ENCODE data around the gene CAPZA1. TPM values are rescaled to one million over a fixed set of nuclear protein-coding genes. Genes with fewer than 3 reads are reported as not detected.

The CAPZA1 gene
- total and polyA plus RNA-seq, 2 donors (not counting 3 experiments of a cell fraction or from before 2014, with no cell fraction given) = 77.1 to 183 TPM

DNA sequence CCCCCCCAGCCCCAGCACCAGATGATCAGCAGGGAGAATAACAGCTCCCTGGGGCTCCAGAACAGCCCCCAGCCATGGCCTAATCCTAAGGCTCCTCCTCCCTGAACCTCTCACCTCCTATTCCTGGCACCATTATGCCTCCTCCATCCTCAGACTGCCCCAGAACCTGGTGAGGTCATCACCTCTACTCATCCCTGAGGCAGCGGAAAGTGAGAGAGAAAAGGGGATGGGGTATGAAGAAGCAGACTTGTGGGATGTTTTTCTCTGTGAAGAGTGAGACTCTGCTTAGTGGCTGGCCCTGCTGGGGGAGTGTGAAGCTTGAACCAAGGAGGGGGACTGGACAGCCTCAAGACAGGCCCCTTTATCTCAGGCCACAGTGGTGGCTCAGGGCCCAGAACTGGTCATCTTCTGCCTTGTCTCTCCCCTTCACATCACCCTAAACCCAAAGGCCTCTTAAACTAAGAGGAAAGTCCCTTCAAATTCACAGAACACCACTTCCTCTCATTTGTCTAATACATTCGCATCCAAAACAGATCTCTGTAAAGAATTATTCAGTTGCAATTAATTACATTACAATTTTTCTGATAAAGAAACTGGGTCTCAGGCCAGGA is 97.7 kb downstream of the CAPZA1 start:
- intact Hi-C loops (cut with micrococcal nuclease) = loop anchor here (2.0 to 10.0 kb wide), 6 partner anchors 27 to 1260 kb away; partner anchors contain the start of genes AP4B1, DCLRE1B, OLFML3 and RSBN1
- no peak overlapping the region for H3K4me2 ChIP-seq (ENCODE audit: insufficient read depth, low read length)
- H4K20me1 ChIP-seq (replicated peaks; ENCODE audit: control insufficient read depth, extremely low read depth, insufficient read depth, low read length) = no peaks in the 10 kb centered on the region
- no peak for DNase-seq (ENCODE audit: low read depth, low spot score)
- CTCF ChIA-PET = interaction anchor here (0.9 to 10.5 kb wide), 9 partner anchors 18 to 356 kb away, joined by 3 to 441 read pairs (median 4); partner anchors contain the start of gene LRIG2
- H3K9me1 ChIP-seq (replicated peaks; ENCODE audit: control insufficient read depth, extremely low read depth, insufficient read depth, low read length) = no peaks in the 10 kb centered on the region
- BruUV-seq (replicated peaks) = no TSS peak
- H2AFZ ChIP-seq (ENCODE audit: low read depth, low read length) = no peak overlapping the region
- dilution Hi-C loops (cut with MboI; ENCODE audit: extremely low pct_ligation_motif_present, low sequenced_read_pairs) = loop anchor here (5.0 kb wide), 1 partner anchor 80 kb away; no protein-coding TSS in a partner anchor
- no peak overlapping the region for H3K27ac ChIP-seq (ENCODE audit: insufficient read depth, low read depth, low read length)
- H3K9me3 ChIP-seq (replicated peaks; ENCODE audit: control insufficient read depth, insufficient read depth, low read length) = no peaks in the 10 kb centered on the region
- no peaks in the 10 kb centered on the region for H3K27me3 ChIP-seq (ENCODE audit: control insufficient read depth in 2 of 2, insufficient read depth in 2 of 2, low read length in 2 of 2)
- POLR2A ChIA-PET = no interaction called here
- H3K9ac ChIP-seq (replicated peaks; ENCODE audit: extremely low read depth, insufficient read depth, low read length) = no peak overlapping the region
- TF ChIP-seq GATA2 (IDR thresholded peaks at IDR 0.05; ENCODE audit: insufficient read depth, insufficient read length, low read depth, low read length) (no peak), MYC (IDR thresholded peaks at IDR 0.05; ENCODE audit: low read depth, low read length) (no peak), POLR2AphosphoS5 (IDR thresholded peaks at IDR 0.05; ENCODE audit: insufficient read depth, low read depth, low read length) (no peak), EZH2 (IDR thresholded peaks at IDR 0.05; ENCODE audit: borderline replicate concordance, low read depth, low read length, severe bottlenecking) (no peak), MAX (IDR thresholded peaks at IDR 0.05; ENCODE audit: insufficient read depth, insufficient read length) (no peak), FOS (IDR thresholded peaks at IDR 0.05; ENCODE audit: borderline replicate concordance, insufficient read depth, low read length) (no peak)
- TF ChIP-seq, protein P1, sequence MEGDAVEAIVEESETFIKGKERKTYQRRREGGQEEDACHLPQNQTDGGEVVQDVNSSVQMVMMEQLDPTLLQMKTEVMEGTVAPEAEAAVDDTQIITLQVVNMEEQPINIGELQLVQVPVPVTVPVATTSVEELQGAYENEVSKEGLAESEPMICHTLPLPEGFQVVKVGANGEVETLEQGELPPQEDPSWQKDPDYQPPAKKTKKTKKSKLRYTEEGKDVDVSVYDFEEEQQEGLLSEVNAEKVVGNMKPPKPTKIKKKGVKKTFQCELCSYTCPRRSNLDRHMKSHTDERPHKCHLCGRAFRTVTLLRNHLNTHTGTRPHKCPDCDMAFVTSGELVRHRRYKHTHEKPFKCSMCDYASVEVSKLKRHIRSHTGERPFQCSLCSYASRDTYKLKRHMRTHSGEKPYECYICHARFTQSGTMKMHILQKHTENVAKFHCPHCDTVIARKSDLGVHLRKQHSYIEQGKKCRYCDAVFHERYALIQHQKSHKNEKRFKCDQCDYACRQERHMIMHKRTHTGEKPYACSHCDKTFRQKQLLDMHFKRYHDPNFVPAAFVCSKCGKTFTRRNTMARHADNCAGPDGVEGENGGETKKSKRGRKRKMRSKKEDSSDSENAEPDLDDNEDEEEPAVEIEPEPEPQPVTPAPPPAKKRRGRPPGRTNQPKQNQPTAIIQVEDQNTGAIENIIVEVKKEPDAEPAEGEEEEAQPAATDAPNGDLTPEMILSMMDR (IDR thresholded peaks at IDR 0.05; ENCODE audit: extremely low read depth in 1 of 2, insufficient read depth in 1 of 2, low read depth in 1 of 2, low read length in 2 of 2) = no peak
- H3K36me3 ChIP-seq (ENCODE audit: control insufficient read depth in 2 of 2, extremely low read depth in 1 of 2, insufficient read depth in 2 of 2, low read length in 2 of 2) = no peaks in the 10 kb centered on the region
- H3K4me1 ChIP-seq (ENCODE audit: control insufficient read depth, extremely low read depth, insufficient read depth, low read length) = peaks cover 11% of the 10 kb centered on the region
- FAIRE-seq = no peak
- no peak overlapping the region for H3K4me3 ChIP-seq (replicated peaks in 1 of 3; ENCODE audit: insufficient read depth in 1 of 3, low read depth in 1 of 3, low read length in 3 of 3)
- no peaks in the 10 kb centered on the region for H3K79me2 ChIP-seq (ENCODE audit: control insufficient read depth, insufficient read depth, low read length)

All from endothelial cell of umbilical vein (primary cell).